Measurements from ENCODE around the gene AHSP. TPM values are rescaled to one million over a fixed set of nuclear protein-coding genes. Genes with fewer than 3 reads are reported as not detected.

The AHSP gene
- total and polyA plus RNA-seq, 10 of the 15 experiments (the other 5 are each of a cell fraction or from before 2014, with no cell fraction given): not detected

- CTCF ChIA-PET: no interaction called here
- H4K20me1 ChIP-seq (ENCODE audit: control insufficient read depth, insufficient read depth): no peaks in the 10 kb centered on the region
- in situ Hi-C loops (cut with MboI) (no loop called here), intact Hi-C loops (cut with micrococcal nuclease; ENCODE audit: unreplicated experiment) (no loop called here)
- no peak overlapping the region for H2AFZ ChIP-seq (ENCODE audit: control insufficient read depth, low read depth, low read length)
- H3K36me3 ChIP-seq (ENCODE audit: control insufficient read depth in 2 of 2, insufficient read depth in 2 of 2, low read length in 1 of 2): no peaks in the 10 kb centered on the region
- no peak overlapping the region for H3K4me2 ChIP-seq (ENCODE audit: control insufficient read depth, insufficient read depth)
- peaks cover 7% of the 10 kb centered on the region; the same call in 1 of the 2 replicates for H3K4me1 ChIP-seq (ENCODE audit: control insufficient read depth, insufficient read depth, low read length)
- POLR2A ChIA-PET: no interaction called here
- no peak for TF ChIP-seq ETV6 (conservative IDR thresholded peaks at IDR 0.05 in 1 of 2, IDR thresholded peaks at IDR 0.05 in 1 of 2; ENCODE audit: borderline replicate concordance in 1 of 2, low read depth in 1 of 2)
- TF ChIP-seq ZNF274 (IDR thresholded peaks at IDR 0.05; ENCODE audit: insufficient read depth, insufficient read length): no peak
- no peak for TF ChIP-seq CBX3 (IDR thresholded peaks at IDR 0.05; ENCODE audit: borderline replicate concordance, low read depth)
- H3K27me3 ChIP-seq (replicated peaks in 1 of 2; ENCODE audit: control insufficient read depth in 2 of 2, insufficient read depth in 2 of 2, low read length in 1 of 2): peaks cover 0 to 6% of the 10 kb centered on the region in 2 experiments; a peak in 3 of 4 replicates
- no peak for ATAC-seq
- RAD21 ChIA-PET (ENCODE audit: unreplicated experiment): no interaction called here
- FAIRE-seq: no peak
- no TSS peak for BruUV-seq (replicated peaks)
- no peak overlapping the region for H3K4me3 ChIP-seq
- 78% methylated on average over 9 of the region's 9 CpGs for WGBS (ENCODE audit: insufficient coverage, insufficient replicate concordance, low lambda C conversion rate, missing lambda C conversion rate)
- no peaks in the 10 kb centered on the region for H3K9me3 ChIP-seq (replicated peaks; ENCODE audit: control insufficient read depth, insufficient read depth, low read length)
- H3K9ac ChIP-seq (ENCODE audit: control insufficient read depth, insufficient read depth, low read length): no peak overlapping the region
- H3K79me2 ChIP-seq (ENCODE audit: control insufficient read depth, insufficient read depth, low read length): no peaks in the 10 kb centered on the region
- DNase-seq (ENCODE audit: low read depth, low spot score): no peak
- H3K27ac ChIP-seq (ENCODE audit: control insufficient read depth, insufficient read depth): no peak overlapping the region
- SMC1A ChIA-PET (ENCODE audit: uncharacterized antibody, unreplicated experiment): interaction anchor here (1.0 kb wide), 1 partner anchor 197 kb away, joined by 3 read pairs; no protein-coding TSS in a partner anchor
Observed at GRCh38 chr16:31479751-31480150, 47.9 kb upstream of the AHSP start.

- H3K27me3 ChIP-seq (replicated peaks in 1 of 2; ENCODE audit: control insufficient read depth in 2 of 2, insufficient read depth in 2 of 2, low read length in 1 of 2): peaks cover 0 to 6% of the 10 kb centered on the region in 2 experiments; a peak in 3 of 4 replicates
- no peaks in the 10 kb centered on the region for H3K9me3 ChIP-seq (replicated peaks; ENCODE audit: control insufficient read depth, insufficient read depth, low read length)
- intact Hi-C loops (cut with micrococcal nuclease; ENCODE audit: unreplicated experiment) (no loop called here), in situ Hi-C loops (cut with MboI) (no loop called here)
- H3K27ac ChIP-seq (ENCODE audit: control insufficient read depth, insufficient read depth): no peak overlapping the region
- no peak overlapping the region for H3K4me3 ChIP-seq
- no peak overlapping the region for H3K4me2 ChIP-seq (ENCODE audit: control insufficient read depth, insufficient read depth)
- H3K36me3 ChIP-seq (ENCODE audit: control insufficient read depth in 2 of 2, insufficient read depth in 2 of 2, low read length in 1 of 2): no peaks in the 10 kb centered on the region
- DNase-seq (ENCODE audit: low read depth, low spot score) (no peak), FAIRE-seq (no peak), ATAC-seq (no peak)
- peaks cover 7% of the 10 kb centered on the region; the same call in 1 of the 2 replicates for H3K4me1 ChIP-seq (ENCODE audit: control insufficient read depth, insufficient read depth, low read length)
- ChIA-PET SMC1A (ENCODE audit: uncharacterized antibody, unreplicated experiment) (no interaction called here), POLR2A (no interaction called here), RAD21 (ENCODE audit: unreplicated experiment) (no interaction called here), CTCF (no interaction called here)
- BruUV-seq (replicated peaks): no TSS peak
- WGBS (ENCODE audit: insufficient coverage, insufficient replicate concordance, low lambda C conversion rate, missing lambda C conversion rate): 19% methylated on average over 7 of the region's 7 CpGs
- no peaks in the 10 kb centered on the region for H3K79me2 ChIP-seq (ENCODE audit: control insufficient read depth, insufficient read depth, low read length)
- H4K20me1 ChIP-seq (ENCODE audit: control insufficient read depth, insufficient read depth): no peaks in the 10 kb centered on the region
- H2AFZ ChIP-seq (ENCODE audit: control insufficient read depth, low read depth, low read length): no peak overlapping the region
- no peak overlapping the region for H3K9ac ChIP-seq (ENCODE audit: control insufficient read depth, insufficient read depth, low read length)
- TF ChIP-seq SUPT20H (IDR thresholded peaks at IDR 0.05; ENCODE audit: borderline replicate concordance, control insufficient read depth, low read depth, low read length) (no peak), ZNF24 (IDR thresholded peaks at IDR 0.05) (no peak), NFIC (IDR thresholded peaks at IDR 0.05; ENCODE audit: low read depth, low read length) (no peak), NR2C2 (IDR thresholded peaks at IDR 0.05; ENCODE audit: borderline replicate concordance, control insufficient read depth, insufficient read length, low read depth) (no peak), MAX (IDR thresholded peaks at IDR 0.05; ENCODE audit: low read depth, low read length) (no peak), ZBTB4 (CRISPR knock-in tag; IDR thresholded peaks at IDR 0.05) (no peak), ETV6 (conservative IDR thresholded peaks at IDR 0.05 in 1 of 2, IDR thresholded peaks at IDR 0.05 in 1 of 2; ENCODE audit: borderline replicate concordance in 1 of 2, low read depth in 1 of 2) (no peak), SMAD1 (IDR thresholded peaks at IDR 0.05; ENCODE audit: low read depth, partially characterized antibody) (no peak), FOS (IDR thresholded peaks at IDR 0.05; ENCODE audit: borderline replicate concordance, extremely low read depth, insufficient read length) (no peak), TCF3 (IDR thresholded peaks at IDR 0.05; ENCODE audit: borderline replicate concordance, insufficient read depth, low read depth, low read length) (no peak)
Observed at GRCh38 chr16:31480851-31481536, 46.7 kb upstream of the AHSP start.

Data from GM12878 (cell line).